Activated CD4-positive, alpha-beta T cell treated with anti-CD3 and anti-CD28 coated beads, Interleukin-2, amount 10 ng/mL, durations not matched to agents 7 days and 5 days (primary cell): ENCODE data around the gene CALD1. TPM values are rescaled to one million over a fixed set of nuclear protein-coding genes. Genes with fewer than 3 reads are reported as not detected.

Experiments
- CTCF ChIA-PET: fragments of 350-600 bp; sonication (Branson Sonifier 250); formaldehyde crosslinking; loops from one replicate; lab custom pipeline; 2021; ENCODE audit warnings: antibody characterized with exemption; lab: Charles Lee
- POLR2A ChIA-PET: fragments of 350-600 bp; sonication (Branson Sonifier 250); formaldehyde crosslinking; loops from one replicate; lab custom pipeline; 2021; ENCODE audit warnings: antibody characterized with exemption; lab: Charles Lee
- DNase-seq: peaks from one replicate; pipeline ENCODE4 v3.0.0-alpha.2; 2020
- H3K27ac Mint-ChIP-seq: one replicate; pipeline ENCODE4 v1.8.0; 2021; ENCODE audit warnings: mild to moderate bottlenecking, moderate library complexity, mixed read lengths
- H3K27me3 Mint-ChIP-seq: one replicate; pipeline ENCODE4 v1.8.0; 2021; ENCODE audit warnings: mixed read lengths
- H3K36me3 Mint-ChIP-seq: one replicate; pipeline ENCODE4 v1.8.0; 2021; ENCODE audit warnings: low read depth, mixed read lengths
- H3K4me1 Mint-ChIP-seq: one replicate; pipeline ENCODE4 v1.8.0; 2021; ENCODE audit warnings: mixed read lengths
- H3K4me3 Mint-ChIP-seq: one replicate; pipeline ENCODE4 v1.8.0; 2021; ENCODE audit warnings: mild to moderate bottlenecking, moderate library complexity, mixed read lengths
- H3K9me3 Mint-ChIP-seq: one replicate; pipeline ENCODE4 v1.8.0; 2021; ENCODE audit warnings: mixed read lengths
- total RNA-seq, 2 experiments: library from RNA; stranded (reverse); gene quantifications; one replicate each; pipeline ENCODE4 v1.2.3, GENCODE V29; 2021

Gene CALD1
- total RNA-seq, 2 experiments from 2014 or later: 0.10 to 0.17 TPM

GRCh38 chr7:134767520-134768168 is 11.8 kb upstream of the CALD1 start:
- POLR2A ChIA-PET: no interaction called here
- Mint-ChIP-seq H3K27me3 (no peaks in the 10 kb centered on the region), H3K4me1 (no peaks in the 10 kb centered on the region), H3K4me3 (no peak overlapping the region), H3K27ac (no peak overlapping the region), H3K36me3 (no peaks in the 10 kb centered on the region), H3K9me3 (peaks cover 2% of the 10 kb centered on the region)
- CTCF ChIA-PET: interaction anchor here (0.9 to 2.0 kb wide), 3 partner anchors 16 to 153 kb away, joined by 3 to 10 read pairs (median 3); no protein-coding TSS in a partner anchor
- DNase-seq: no peak

- ChIA-PET POLR2A (no interaction called here), CTCF (interaction anchor here (0.9 to 2.0 kb wide), 3 partner anchors 16 to 154 kb away, joined by 3 to 10 read pairs (median 3); no protein-coding TSS in a partner anchor)
- Mint-ChIP-seq H3K4me3 (no peak overlapping the region), H3K9me3 (peaks cover 2% of the 10 kb centered on the region), H3K27me3 (no peaks in the 10 kb centered on the region), H3K4me1 (no peaks in the 10 kb centered on the region), H3K36me3 (no peaks in the 10 kb centered on the region), H3K27ac (no peak overlapping the region)
- DNase-seq: no peak
Measured at GRCh38 chr7:134768243-134768642, 11.2 kb upstream of the CALD1 start.

DNA sequence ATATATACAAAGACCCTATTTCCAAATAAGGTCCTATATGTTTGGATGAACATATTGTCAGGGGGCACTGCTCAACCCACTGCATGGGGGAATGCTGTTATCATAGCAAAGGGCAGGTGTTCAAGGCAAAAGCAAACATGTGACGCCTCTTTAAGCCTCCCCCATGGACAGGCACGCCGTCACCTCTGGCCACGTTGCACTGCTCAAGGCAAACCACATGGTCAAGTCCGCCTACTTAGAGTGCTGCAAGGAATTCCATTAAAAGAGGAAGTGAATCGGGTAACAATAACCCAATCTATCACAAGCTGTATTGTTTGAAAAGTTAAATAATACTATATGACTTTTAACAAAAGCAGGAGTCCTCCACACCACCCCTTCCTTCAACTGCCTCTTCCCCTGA is 8.8 kb upstream of the CALD1 start:
- no peak for DNase-seq
- ChIA-PET POLR2A (no interaction called here), CTCF (interaction anchor here (0.5 kb wide), 1 partner anchor 307 kb away, joined by 4 read pairs; no protein-coding TSS in a partner anchor)
- Mint-ChIP-seq H3K4me3 (no peak overlapping the region), H3K36me3 (no peaks in the 10 kb centered on the region), H3K27me3 (no peaks in the 10 kb centered on the region), H3K27ac (no peak overlapping the region), H3K9me3 (no peaks in the 10 kb centered on the region), H3K4me1 (no peaks in the 10 kb centered on the region)

DNA sequence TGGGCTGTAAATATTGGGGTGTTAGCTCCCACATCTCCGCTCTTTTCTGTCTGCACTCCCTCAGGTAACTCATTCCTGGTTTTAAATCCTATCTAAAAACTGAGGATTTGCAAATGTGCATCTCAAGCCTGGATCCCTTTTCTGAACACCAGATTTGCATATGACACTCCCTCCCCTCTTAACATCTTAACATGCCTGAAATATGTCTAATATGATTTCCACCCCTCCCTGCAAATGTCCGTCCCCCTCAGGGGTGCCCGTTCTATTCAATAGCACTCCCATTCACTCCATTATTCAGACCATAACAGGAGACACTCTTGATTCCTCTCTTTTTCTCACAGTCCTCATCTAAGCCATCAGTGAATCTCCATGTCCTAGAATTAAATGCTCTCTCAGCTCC is 8.3 kb upstream of the CALD1 start:
- Mint-ChIP-seq H3K36me3 (no peaks in the 10 kb centered on the region), H3K27ac (no peak overlapping the region), H3K9me3 (no peaks in the 10 kb centered on the region), H3K27me3 (no peaks in the 10 kb centered on the region), H3K4me3 (no peak overlapping the region), H3K4me1 (no peaks in the 10 kb centered on the region)
- no peak for DNase-seq
- ChIA-PET CTCF (interaction anchor here (0.5 kb wide), 1 partner anchor 307 kb away, joined by 4 read pairs; no protein-coding TSS in a partner anchor), POLR2A (no interaction called here)

DNA sequence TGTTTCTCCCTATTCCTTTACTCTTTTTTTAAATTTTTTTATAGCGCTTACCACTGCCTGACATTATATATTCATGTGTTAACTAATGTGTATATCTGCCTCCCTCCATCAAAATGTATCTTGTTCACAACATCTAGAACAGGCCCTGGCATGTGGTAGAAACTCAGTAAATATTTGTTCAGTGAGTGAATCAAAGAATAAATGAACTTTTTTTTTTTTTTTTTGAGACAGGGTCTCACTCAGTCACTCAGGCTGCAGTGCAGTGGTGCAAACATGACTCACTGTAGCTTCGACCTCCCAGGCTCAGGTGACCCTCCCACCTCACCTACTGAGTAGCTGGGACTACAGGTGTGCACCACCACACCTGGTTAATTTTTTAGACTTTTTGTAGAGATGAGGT is 7.5 kb upstream of the CALD1 start:
- no peak overlapping the region for H3K27ac Mint-ChIP-seq
- H3K9me3 Mint-ChIP-seq: no peaks in the 10 kb centered on the region
- no peak for DNase-seq
- CTCF ChIA-PET: no interaction called here
- H3K4me1 Mint-ChIP-seq: no peaks in the 10 kb centered on the region
- no peak overlapping the region for H3K4me3 Mint-ChIP-seq
- POLR2A ChIA-PET: no interaction called here
- no peaks in the 10 kb centered on the region for H3K27me3 Mint-ChIP-seq
- H3K36me3 Mint-ChIP-seq: no peaks in the 10 kb centered on the region

DNA sequence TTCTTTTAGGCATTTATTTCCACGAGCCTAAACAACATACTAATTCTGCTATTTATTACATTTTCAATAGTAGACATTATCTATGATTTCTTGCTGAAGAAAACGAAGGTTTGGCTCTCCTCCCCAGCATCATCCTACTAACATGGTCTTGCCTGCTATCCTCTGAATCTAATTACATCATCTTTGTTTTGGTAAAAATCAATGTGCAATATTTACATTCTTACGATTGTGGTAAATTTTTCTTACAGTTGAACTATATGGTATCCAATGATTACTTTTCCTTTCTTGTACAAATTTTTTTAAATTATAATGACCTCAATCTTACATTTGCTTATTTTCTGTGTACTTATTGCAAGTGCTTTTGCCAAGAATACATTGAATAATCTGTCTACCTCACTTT is 7.0 kb upstream of the CALD1 start:
- ChIA-PET POLR2A (no interaction called here), CTCF (interaction anchor here (0.6 kb wide), 1 partner anchor 25 kb away, joined by 3 read pairs; no protein-coding TSS in a partner anchor)
- Mint-ChIP-seq H3K36me3 (no peaks in the 10 kb centered on the region), H3K4me1 (no peaks in the 10 kb centered on the region), H3K27ac (no peak overlapping the region), H3K27me3 (no peaks in the 10 kb centered on the region), H3K9me3 (no peaks in the 10 kb centered on the region), H3K4me3 (no peak overlapping the region)
- DNase-seq: no peak

DNA sequence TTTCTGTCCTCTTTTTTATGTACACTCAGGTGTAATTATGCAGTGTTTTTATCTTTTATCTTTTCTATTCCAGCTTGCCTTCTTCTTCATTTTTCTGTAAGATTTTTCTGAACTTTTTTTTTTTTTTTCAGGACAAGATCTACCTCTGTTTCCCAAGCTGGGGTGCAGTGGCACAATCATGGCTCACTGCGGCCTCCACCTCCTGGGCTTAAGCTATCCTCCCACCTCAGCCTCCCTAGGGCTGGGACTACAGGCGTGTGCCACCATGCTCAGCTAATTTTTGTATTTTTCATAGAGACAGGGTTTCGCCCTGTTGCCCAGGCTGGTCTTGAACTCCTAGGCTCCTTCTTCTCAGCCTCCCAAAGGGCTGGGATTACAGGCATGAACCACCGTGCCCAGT is 6.3 kb upstream of the CALD1 start:
- DNase-seq: no peak
- H3K27ac Mint-ChIP-seq: no peak overlapping the region
- H3K4me1 Mint-ChIP-seq: no peaks in the 10 kb centered on the region
- H3K9me3 Mint-ChIP-seq: no peaks in the 10 kb centered on the region
- H3K27me3 Mint-ChIP-seq: no peaks in the 10 kb centered on the region
- no peaks in the 10 kb centered on the region for H3K36me3 Mint-ChIP-seq
- POLR2A ChIA-PET: no interaction called here
- H3K4me3 Mint-ChIP-seq: no peak overlapping the region
- CTCF ChIA-PET: interaction anchor here (0.6 kb wide), 1 partner anchor 24 kb away, joined by 3 read pairs; no protein-coding TSS in a partner anchor

DNA sequence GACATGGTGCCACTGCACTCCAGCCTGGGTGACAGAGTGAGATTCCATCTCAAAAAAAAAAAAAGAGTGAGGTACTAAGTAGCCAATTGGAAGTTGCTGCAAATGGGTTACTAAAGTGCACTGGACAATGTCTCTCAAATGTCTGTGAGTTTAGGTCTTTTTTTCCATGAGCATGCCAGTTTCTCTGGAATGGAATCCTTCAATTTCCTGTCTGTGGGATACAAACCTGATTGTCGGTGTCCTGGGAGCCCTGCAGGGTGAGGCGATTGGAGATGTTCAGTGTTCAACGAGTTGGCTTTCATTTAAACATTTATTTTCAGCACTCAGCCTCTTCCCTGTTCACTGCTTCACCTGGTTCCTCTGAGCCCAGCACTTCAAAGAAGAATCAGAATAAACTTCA is 5.3 kb upstream of the CALD1 start:
- CTCF ChIA-PET: no interaction called here
- no peaks in the 10 kb centered on the region for H3K4me1 Mint-ChIP-seq
- no peak overlapping the region for H3K27ac Mint-ChIP-seq
- H3K36me3 Mint-ChIP-seq: no peaks in the 10 kb centered on the region
- no peaks in the 10 kb centered on the region for H3K27me3 Mint-ChIP-seq
- H3K9me3 Mint-ChIP-seq: no peaks in the 10 kb centered on the region
- no peak for DNase-seq
- no peak overlapping the region for H3K4me3 Mint-ChIP-seq
- POLR2A ChIA-PET: no interaction called here

- Mint-ChIP-seq H3K4me1 (peaks cover 6% of the 10 kb centered on the region), H3K9me3 (no peaks in the 10 kb centered on the region), H3K36me3 (no peaks in the 10 kb centered on the region), H3K4me3 (no peak overlapping the region), H3K27me3 (no peaks in the 10 kb centered on the region), H3K27ac (no peak overlapping the region)
- POLR2A ChIA-PET: no interaction called here
- no peak for DNase-seq
- CTCF ChIA-PET: no interaction called here
Measured at GRCh38 chr7:134777470-134777869, 2.0 kb upstream of the CALD1 start.

DNA sequence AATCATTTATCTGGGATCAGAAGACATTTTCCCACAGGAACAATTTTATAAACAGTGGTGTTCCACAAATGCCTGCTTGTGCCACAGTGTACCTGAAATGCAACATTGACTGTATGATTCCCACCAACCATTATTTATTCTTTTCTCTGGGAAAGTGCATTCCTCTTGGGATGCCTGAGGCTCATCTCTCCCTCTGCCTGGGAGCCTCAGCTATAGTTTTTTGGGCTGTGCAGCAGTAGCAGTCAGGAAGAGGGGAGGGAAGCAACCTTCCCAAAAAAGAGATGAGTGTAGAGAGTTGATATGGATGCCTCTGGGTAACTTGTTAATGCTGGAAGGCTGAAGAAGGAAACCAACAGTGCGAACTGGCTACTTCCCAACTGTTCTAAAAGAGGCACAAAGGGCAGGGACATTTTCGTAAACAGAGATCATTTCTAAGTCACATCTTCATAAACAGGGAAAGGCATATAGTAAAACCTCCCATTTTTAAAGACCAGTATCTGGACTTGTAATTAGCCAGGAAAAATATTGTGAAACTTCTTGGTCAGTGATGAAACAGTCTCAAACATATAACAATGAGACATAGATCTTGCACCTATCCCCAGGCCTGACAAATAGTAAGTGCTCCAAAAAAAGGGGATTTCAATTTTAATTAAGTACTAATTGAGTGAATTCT is 1.4 kb upstream of the CALD1 start:
- CTCF ChIA-PET: no interaction called here
- POLR2A ChIA-PET: no interaction called here
- no peak overlapping the region for H3K27ac Mint-ChIP-seq

GRCh38 chr7:134779741-134780065 is 269 bp downstream of the CALD1 start:
- Mint-ChIP-seq H3K4me1 (peaks cover 6% of the 10 kb centered on the region), H3K36me3 (no peaks in the 10 kb centered on the region), H3K4me3 (no peak overlapping the region), H3K27ac (no peak overlapping the region), H3K27me3 (no peaks in the 10 kb centered on the region), H3K9me3 (no peaks in the 10 kb centered on the region)
- POLR2A ChIA-PET: no interaction called here
- CTCF ChIA-PET: no interaction called here
- DNase-seq: no peak

More for the DNA sequence above, 1.4 kb upstream of the CALD1 start:
- no peaks in the 10 kb centered on the region for H3K36me3 Mint-ChIP-seq
- H3K27me3 Mint-ChIP-seq: no peaks in the 10 kb centered on the region
- H3K4me3 Mint-ChIP-seq: no peak overlapping the region
- H3K4me1 Mint-ChIP-seq: peaks cover 6% of the 10 kb centered on the region
- no peaks in the 10 kb centered on the region for H3K9me3 Mint-ChIP-seq
- no peak for DNase-seq

- peaks cover 6% of the 10 kb centered on the region for H3K4me1 Mint-ChIP-seq
- CTCF ChIA-PET: no interaction called here
- DNase-seq: no peak
Measured at GRCh38 chr7:134780166-134780828, 863 bp downstream of the CALD1 start.

DNA sequence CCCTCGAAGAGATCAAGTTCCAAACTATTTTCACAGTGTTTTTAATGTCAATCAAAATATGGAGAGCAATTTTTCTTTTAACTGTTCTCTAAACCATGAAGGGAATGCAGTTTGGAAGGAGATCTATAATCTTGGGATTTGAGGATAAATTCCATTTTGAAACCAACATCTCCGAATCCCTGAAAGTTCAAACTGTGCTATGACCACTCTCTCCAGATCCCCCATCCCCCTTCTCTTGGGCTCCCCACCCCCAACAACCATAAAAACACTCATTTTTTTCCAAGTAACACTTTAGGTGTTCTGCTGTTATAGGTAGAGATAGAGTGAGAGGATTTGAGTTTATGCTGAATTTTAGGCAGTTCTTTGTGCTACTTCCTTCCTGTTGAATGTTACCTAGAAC is 1.7 kb downstream of the CALD1 start:
- Mint-ChIP-seq H3K9me3 (no peaks in the 10 kb centered on the region), H3K36me3 (no peaks in the 10 kb centered on the region), H3K4me1 (peaks cover 6% of the 10 kb centered on the region), H3K4me3 (no peak overlapping the region), H3K27ac (peak overlapping the region; percentile 10), H3K27me3 (no peaks in the 10 kb centered on the region)
- no peak for DNase-seq
- POLR2A ChIA-PET: no interaction called here
- CTCF ChIA-PET: no interaction called here

More at GRCh38 chr7:134780166-134780828, 863 bp downstream of the CALD1 start:
- no peaks in the 10 kb centered on the region for H3K36me3 Mint-ChIP-seq
- no peaks in the 10 kb centered on the region for H3K9me3 Mint-ChIP-seq
- POLR2A ChIA-PET: no interaction called here
- H3K27me3 Mint-ChIP-seq: no peaks in the 10 kb centered on the region
- H3K27ac Mint-ChIP-seq: no peak overlapping the region
- no peak overlapping the region for H3K4me3 Mint-ChIP-seq
